DMS53 treated with DMSO at 0.1 percent for 48 hours (cell line): ENCODE results near the gene ZC3HAV1.
A peak's percentile ranks its signal among the peaks of the same experiment; 100 is the strongest.
"Not testable (repeated sequence)": the region's sequence is repeated elsewhere in the genome, so short reads cannot be mapped to it uniquely, and the experiment has no call there.

Experiments
- DNase-seq: peaks from one replicate; lab custom pipeline; 2025; ENCODE audit not compliant: unreplicated experiment; lab: John Stamatoyannopoulos, UW

Gene ZC3HAV1

GRCh38 chr7:139054656-139055055 is 54.9 kb downstream of the ZC3HAV1 start:
- DNase-seq, result not testable (repeated sequence)

- DNase-seq, result no peak
Observed at GRCh38 chr7:139054101-139054500, 55.4 kb downstream of the ZC3HAV1 start.

GRCh38 chr7:139051655-139052054 is 57.9 kb downstream of the ZC3HAV1 start:
- no peak for DNase-seq

- DNase-seq, result no peak
Observed at GRCh38 chr7:139049936-139050335, 59.6 kb downstream of the ZC3HAV1 start.

- no peak for DNase-seq
Observed at GRCh38 chr7:139049111-139049510, 60.4 kb downstream of the ZC3HAV1 start.

- DNase-seq, result no peak
Observed at GRCh38 chr7:139047970-139048369, 61.5 kb downstream of the ZC3HAV1 start.

GRCh38 chr7:139046143-139046542 is 63.4 kb downstream of the ZC3HAV1 start:
- DNase-seq, result no peak

GRCh38 chr7:139044813-139045794 is 64.4 kb downstream of the ZC3HAV1 start:
- peak; percentile 37 for DNase-seq

GRCh38 chr7:139043823-139044812 is 65.4 kb downstream of the ZC3HAV1 start:
- DNase-seq, result peak; percentile 91

- DNase-seq, result peak; percentile 72
Observed at GRCh38 chr7:139041378-139042085, 68.0 kb downstream of the ZC3HAV1 start.

- DNase-seq, result no peak
Observed at GRCh38 chr7:139038691-139039090, 70.8 kb downstream of the ZC3HAV1 start.

- no peak for DNase-seq
Observed at GRCh38 chr7:139036901-139037300, 72.6 kb downstream of the ZC3HAV1 start.

- DNase-seq, result peak; percentile 48
Observed at GRCh38 chr7:139035586-139036353, 73.8 kb downstream of the ZC3HAV1 start, which contains the start of gene ZC3HAV1L. Gene ZC3HAV1L (minus strand): TSS chr7:139036042. CDS start chr7:139036017, 25 bp downstream.

- no peak for DNase-seq
Observed at GRCh38 chr7:139034855-139035585, 74.5 kb downstream of the ZC3HAV1 start.

GRCh38 chr7:139034336-139034735 is 75.2 kb downstream of the ZC3HAV1 start:
- no peak for DNase-seq

GRCh38 chr7:139033346-139034114 is 76.0 kb downstream of the ZC3HAV1 start:
- DNase-seq, result no peak

- no peak for DNase-seq
Observed at GRCh38 chr7:139032473-139032872, 77.0 kb downstream of the ZC3HAV1 start.

- DNase-seq, result no peak
Observed at GRCh38 chr7:139029353-139029752, 80.2 kb downstream of the ZC3HAV1 start.
